BJ (cell line): ENCODE results near the gene OBSL1. TPM values are rescaled to one million over a fixed set of nuclear protein-coding genes. Genes with fewer than 3 reads are reported as not detected.

Source experiments
- CTCF ChIA-PET: fragments of 350-600 bp; formaldehyde crosslinking; extraction: SDS; loops from one replicate; lab custom pipeline; 2021; ENCODE audit warnings: antibody characterized with exemption, inconsistent platforms; lab: Yijun Ruan, JAX
- POLR2A ChIA-PET: fragments of 300-600 bp; sonication (Branson Sonifier 250); formaldehyde crosslinking; extraction: SDS; loops from one replicate; lab custom pipeline; 2021; ENCODE audit warnings: antibody characterized with exemption; lab: Charles Lee
- DNase-seq: peaks from one replicate; pipeline ENCODE4 v3.0.0-alpha.2; 2011; ENCODE audit warnings: low read depth
- H3K27me3 ChIP-seq: 2 replicates; pipeline ENCODE4 v1.6.0; 2011; ENCODE audit warnings: low read length; ENCODE audit not compliant: control insufficient read depth, insufficient read depth
- H3K36me3 ChIP-seq: 2 replicates; pipeline ENCODE4 v1.5.1; 2011; ENCODE audit warnings: low read length; ENCODE audit not compliant: control insufficient read depth, insufficient read depth
- H3K4me3 ChIP-seq: 2 replicates; pipeline ENCODE4 v1.5.1; 2011; ENCODE audit warnings: low read depth, mild to moderate bottlenecking, control low read depth, low read length
- CTCF ChIP-seq: IDR thresholded peaks from 2 replicates; pipeline ENCODE4 v1.5.1; 2011; ENCODE audit warnings: low read depth, mild to moderate bottlenecking, control low read depth, inconsistent platforms, low read length, moderate library complexity; ENCODE audit not compliant: insufficient read depth
- polyA plus RNA-seq: library from polyadenylated mRNA; depleted of rRNA; stranded (reverse); fragments of >200 nt; gene quantifications from 2 replicates; pipeline ENCODE4 v1.2.3, GENCODE V29; 2011

Gene OBSL1
- polyA plus RNA-seq, 1 experiment, result 75.9 TPM

DNA sequence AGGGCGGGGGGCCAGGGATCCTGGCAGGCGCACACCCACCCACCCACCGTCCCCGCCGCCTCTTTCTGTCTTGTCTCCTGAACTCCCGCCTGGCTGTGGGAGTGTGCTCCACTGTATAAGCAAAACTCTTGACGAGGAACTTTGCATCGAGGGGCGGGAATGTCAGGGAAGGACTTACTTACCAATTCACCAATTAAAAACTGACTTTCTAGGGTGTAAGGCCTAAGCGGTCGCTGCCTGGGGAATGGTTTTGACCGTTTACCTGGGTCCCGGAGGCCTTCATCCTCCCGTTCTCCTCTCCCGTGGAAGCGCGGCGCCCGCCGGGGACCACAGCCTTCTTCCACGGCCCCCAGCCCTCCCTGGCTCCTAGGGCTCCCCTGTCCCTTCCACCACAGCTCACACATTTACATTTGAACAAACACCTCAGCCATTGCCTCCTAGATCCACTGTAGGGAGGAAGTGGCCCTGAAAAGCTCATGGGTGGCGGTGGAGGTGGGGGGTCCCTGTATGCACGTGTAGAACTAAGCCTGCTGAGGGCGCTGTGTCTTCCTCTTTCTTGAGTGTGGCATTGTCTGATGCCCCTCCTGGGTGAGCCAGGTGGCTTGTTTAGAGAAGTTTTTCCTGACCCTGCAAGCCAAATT, 48.2 kb downstream of the OBSL1 start:
- no peak for DNase-seq
- Histone ChIP-seq H3K36me3 (no peaks in the 10 kb centered on the region), H3K4me3 (no peak overlapping the region), H3K27me3 (peaks cover 2% of the 10 kb centered on the region)
- TF ChIP-seq CTCF, result no peak
- CTCF ChIA-PET, result interaction anchor here (0.7 to 42.0 kb wide), 5 partner anchors 5 to 120 kb away, joined by 3 to 872 read pairs (median 291); partner anchors contain the start of genes ASIC4, CHPF, GMPPA and TMEM198
- POLR2A ChIA-PET, result no interaction called here

GRCh38 chr2:219522111-219523030, 49.0 kb downstream of the OBSL1 start:
- Histone ChIP-seq H3K36me3 (no peaks in the 10 kb centered on the region), H3K4me3 (peak overlapping the region; percentile 12; the same call in 1 of the 2 replicates), H3K27me3 (peaks cover 2% of the 10 kb centered on the region)
- ChIA-PET POLR2A (interaction anchor here (0.6 kb wide), 1 partner anchor 21 kb away, joined by 4 read pairs; the partner anchor contains the start of gene CHPF), CTCF (interaction anchor here (0.6 to 42.0 kb wide), 14 partner anchors 6 to 129 kb away, joined by 3 to 872 read pairs (median 5); partner anchors contain the start of genes ASIC4, CHPF, GMPPA and TMEM198)
- DNase-seq, result peak; percentile 45
- TF ChIP-seq CTCF, result no peak

GRCh38 chr2:219521066-219521880, 50.1 kb downstream of the OBSL1 start:
- CTCF ChIA-PET, result interaction anchor here (0.5 to 42.0 kb wide), 23 partner anchors 7 to 244 kb away, joined by 3 to 872 read pairs (median 5); partner anchors contain the start of genes ASIC4, CHPF, GMPPA and TMEM198
- TF ChIP-seq CTCF, result peak; percentile 96
- POLR2A ChIA-PET, result interaction anchor here (0.6 kb wide), 1 partner anchor 22 kb away, joined by 4 read pairs; the partner anchor contains the start of gene CHPF
- no peaks in the 10 kb centered on the region for H3K36me3 ChIP-seq
- peaks cover 1% of the 10 kb centered on the region; the same call in 1 of the 2 replicates for H3K27me3 ChIP-seq
- no peak for DNase-seq
- H3K4me3 ChIP-seq, result no peak overlapping the region

GRCh38 chr2:219520079-219520478, 51.3 kb downstream of the OBSL1 start:
- Histone ChIP-seq H3K27me3 (peaks cover 5% of the 10 kb centered on the region), H3K4me3 (no peak overlapping the region), H3K36me3 (no peaks in the 10 kb centered on the region)
- POLR2A ChIA-PET, result interaction anchor here (0.6 to 1.1 kb wide), 2 partner anchors 10 to 67 kb away, joined by 5 to 8 read pairs; no protein-coding TSS in a partner anchor
- TF ChIP-seq CTCF, result no peak
- CTCF ChIA-PET, result interaction anchor here (0.9 to 42.0 kb wide), 14 partner anchors 8 to 243 kb away, joined by 3 to 872 read pairs (median 6); partner anchors contain the start of genes ASIC4, CHPF, GMPPA and TMEM198
- no peak for DNase-seq
